ENCODE measurements around the gene CCR1.
"Not testable (repeated sequence)": the region's sequence is repeated elsewhere in the genome, so short reads cannot be mapped to it uniquely, and the experiment has no call there.

Gene CCR1

GRCh38 chr3:46209746-46210470 is 1.8 kb upstream of the CCR1 start:
- DNase-seq = no peak

GRCh38 chr3:46209053-46209452 is 940 bp upstream of the CCR1 start:
- no peak for DNase-seq

- not testable (repeated sequence) for DNase-seq
These were observed 599 bp downstream of the CCR1 start for GRCh38 chr3:46207514-46207913.

GRCh38 chr3:46206282-46207015 is 1.7 kb downstream of the CCR1 start:
- no peak for DNase-seq

GRCh38 chr3:46205286-46205960 is 2.7 kb downstream of the CCR1 start:
- no peak for DNase-seq

GRCh38 chr3:46203681-46204080 is 4.4 kb downstream of the CCR1 start:
- no peak for DNase-seq

- no peak for DNase-seq
These were observed 5.6 kb downstream of the CCR1 start for GRCh38 chr3:46202535-46202934.

GRCh38 chr3:46200790-46201189 is 7.3 kb downstream of the CCR1 start:
- DNase-seq = no peak

- DNase-seq = no peak
These were observed 7.9 kb downstream of the CCR1 start for GRCh38 chr3:46200211-46200610.

- no peak for DNase-seq
These were observed 11.7 kb downstream of the CCR1 start for GRCh38 chr3:46196261-46196957.

GRCh38 chr3:46194868-46195553 is 13.1 kb downstream of the CCR1 start:
- DNase-seq = no peak

GRCh38 chr3:46193436-46193835 is 14.7 kb downstream of the CCR1 start:
- DNase-seq = no peak

- DNase-seq = no peak
These were observed 15.2 kb downstream of the CCR1 start for GRCh38 chr3:46192939-46193338.

GRCh38 chr3:46191730-46192129 is 16.4 kb downstream of the CCR1 start:
- DNase-seq = no peak

GRCh38 chr3:46188708-46189107 is 19.4 kb downstream of the CCR1 start:
- no peak for DNase-seq

GRCh38 chr3:46187876-46188275 is 20.2 kb downstream of the CCR1 start:
- DNase-seq = no peak

GRCh38 chr3:46187341-46187700 is 20.8 kb downstream of the CCR1 start:
- no peak for DNase-seq

GRCh38 chr3:46186471-46187340 is 21.4 kb downstream of the CCR1 start:
- DNase-seq = no peak

- no peak for DNase-seq
These were observed 23.6 kb downstream of the CCR1 start for GRCh38 chr3:46184469-46184868.

- DNase-seq = no peak
These were observed 24.8 kb downstream of the CCR1 start for GRCh38 chr3:46183330-46183729.

- DNase-seq = no peak
These were observed 39.3 kb downstream of the CCR1 start for GRCh38 chr3:46168583-46169345.
